ENCODE measurements around the gene SIPA1.
A peak's percentile ranks its signal among the peaks of the same experiment; 100 is the strongest.

SIPA1 gene

GRCh38 chr11:65609665-65610064 lies 28.2 kb upstream of the SIPA1 start:
- no peak for DNase-seq

- no peak for DNase-seq
Observed at GRCh38 chr11:65610404-65610803, 27.5 kb upstream of the SIPA1 start.

- no peak for DNase-seq
Observed at GRCh38 chr11:65611028-65611757, 26.7 kb upstream of the SIPA1 start.

- DNase-seq = no peak
Observed at GRCh38 chr11:65611758-65612603, 25.9 kb upstream of the SIPA1 start.

- DNase-seq = no peak
Observed at GRCh38 chr11:65612691-65613090, 25.2 kb upstream of the SIPA1 start.

- DNase-seq = no peak
Observed at GRCh38 chr11:65613091-65613928, 24.6 kb upstream of the SIPA1 start.

GRCh38 chr11:65615229-65615949 lies 22.5 kb upstream of the SIPA1 start, which contains the start of gene PCNX3:
Gene PCNX3 (plus strand): TSS chr11:65615776. CDS start chr11:65616312, 536 bp downstream.
- DNase-seq = peak; percentile 100

GRCh38 chr11:65615950-65616574 lies 21.8 kb upstream of the SIPA1 start:
- DNase-seq = peak; percentile 51

GRCh38 chr11:65616575-65617001 lies 21.3 kb upstream of the SIPA1 start:
- no peak for DNase-seq

GRCh38 chr11:65617136-65617850 lies 20.6 kb upstream of the SIPA1 start:
- no peak for DNase-seq

- no peak for DNase-seq
Observed at GRCh38 chr11:65617990-65618751, 19.7 kb upstream of the SIPA1 start.

- DNase-seq = no peak
Observed at GRCh38 chr11:65618763-65619162, 19.1 kb upstream of the SIPA1 start.

GRCh38 chr11:65619281-65619928 lies 18.5 kb upstream of the SIPA1 start:
- DNase-seq = no peak

GRCh38 chr11:65620666-65621065 lies 17.2 kb upstream of the SIPA1 start:
- DNase-seq = no peak

GRCh38 chr11:65621460-65621859 lies 16.4 kb upstream of the SIPA1 start:
- no peak for DNase-seq

- DNase-seq = no peak
Observed at GRCh38 chr11:65622011-65622410, 15.9 kb upstream of the SIPA1 start.

GRCh38 chr11:65623177-65623576 lies 14.7 kb upstream of the SIPA1 start:
- no peak for DNase-seq

- DNase-seq = no peak
Observed at GRCh38 chr11:65623852-65624616, 13.9 kb upstream of the SIPA1 start.

Data from effector CD8-positive, alpha-beta T cell (primary cell).